HG02642 (cell line): ENCODE data around the gene GPC5.
"Not testable (repeated sequence)": the region's sequence is repeated elsewhere in the genome, so short reads cannot be mapped to it uniquely, and the experiment has no call there.

ENCODE experiments used
- ATAC-seq: cut with Tn5 transposase; IDR thresholded peaks from one replicate; pipeline ENCODE4 v1.9.1; 2021; ENCODE audit warnings: mild to moderate bottlenecking; ENCODE audit not compliant: unreplicated experiment, poor library complexity

GPC5 gene

GRCh38 chr13:92830821-92831220, 1432.4 kb downstream of the GPC5 start:
- ATAC-seq = no peak

- no peak for ATAC-seq
Measured at GRCh38 chr13:92833071-92833470, 1434.7 kb downstream of the GPC5 start.

GRCh38 chr13:92836171-92836570, 1437.8 kb downstream of the GPC5 start:
- ATAC-seq = no peak

- ATAC-seq = no peak
Measured at GRCh38 chr13:92838786-92839185, 1440.4 kb downstream of the GPC5 start.

- ATAC-seq = no peak
Measured at GRCh38 chr13:92842145-92842544, 1443.7 kb downstream of the GPC5 start.

GRCh38 chr13:92843549-92843948, 1445.1 kb downstream of the GPC5 start:
- no peak for ATAC-seq

GRCh38 chr13:92849381-92849780, 1451.0 kb downstream of the GPC5 start:
- ATAC-seq = no peak

GRCh38 chr13:92864584-92865284, 1466.3 kb downstream of the GPC5 start:
- ATAC-seq = no peak

- no peak for ATAC-seq
Measured at GRCh38 chr13:92873029-92873428, 1474.6 kb downstream of the GPC5 start.

- no peak for ATAC-seq
Measured at GRCh38 chr13:92886535-92887077, 1488.2 kb downstream of the GPC5 start.

- ATAC-seq = no peak
Measured at GRCh38 chr13:92894447-92894846, 1496.0 kb downstream of the GPC5 start.

GRCh38 chr13:92896842-92897241, 1498.4 kb downstream of the GPC5 start:
- ATAC-seq = no peak

- ATAC-seq = not testable (repeated sequence)
Measured at GRCh38 chr13:92898946-92899345, 1500.5 kb downstream of the GPC5 start.

GRCh38 chr13:92900446-92900845, 1502.0 kb downstream of the GPC5 start:
- no peak for ATAC-seq

GRCh38 chr13:92901739-92902138, 1503.3 kb downstream of the GPC5 start:
- no peak for ATAC-seq

- ATAC-seq = no peak
Measured at GRCh38 chr13:92912629-92913028, 1514.2 kb downstream of the GPC5 start.

GRCh38 chr13:92913840-92914239, 1515.4 kb downstream of the GPC5 start:
- no peak for ATAC-seq
